Keratinocyte (primary cell): ENCODE results near the gene PRKAR1B. TPM values are rescaled to one million over a fixed set of nuclear protein-coding genes. Genes with fewer than 3 reads are reported as not detected.

Experiments used
- DNase-seq: peaks from one replicate; pipeline ENCODE4 v3.0.0-alpha.2; 2011; ENCODE audit warnings: low read depth, missing footprints, low spot score
- FAIRE-seq: peaks from 2 replicates; lab custom pipeline; 2011; peaks lifted over from hg19 to GRCh38; lab: Jason Lieb, UNC
- H2AFZ ChIP-seq: 2 replicates; pipeline ENCODE4 v1.6.0; 2012; ENCODE audit warnings: low read length, control low read depth, inconsistent platforms; ENCODE audit not compliant: control insufficient read depth
- H3K27ac ChIP-seq: 2 replicates; pipeline ENCODE4 v1.5.1; 2011; ENCODE audit warnings: low read length; ENCODE audit not compliant: control insufficient read depth, insufficient read depth
- H3K27me3 ChIP-seq: 3 replicates; pipeline ENCODE4 v1.6.0; 2011; ENCODE audit warnings: low read length; ENCODE audit not compliant: control insufficient read depth, insufficient read depth; ENCODE audit errors: extremely low read depth
- H3K36me3 ChIP-seq, 2 experiments: 2 replicates in 1 of 2; 3 replicates in 1 of 2; pipeline ENCODE4 v1.5.1; 2011; ENCODE audit warnings: low read length in 2 of 2, mild to moderate bottlenecking in 1 of 2; ENCODE audit not compliant: control insufficient read depth in 2 of 2, insufficient read depth in 2 of 2; ENCODE audit errors: extremely low read depth in 1 of 2
- H3K4me1 ChIP-seq: 3 replicates; pipeline ENCODE4 v1.5.1; 2011; ENCODE audit warnings: low read length; ENCODE audit not compliant: control insufficient read depth, insufficient read depth; ENCODE audit errors: extremely low read depth
- H3K4me2 ChIP-seq: 3 replicates; pipeline ENCODE4 v1.6.0; 2011; ENCODE audit warnings: low read depth, low read length; ENCODE audit not compliant: control insufficient read depth, insufficient read depth; ENCODE audit errors: extremely low read depth
- H3K4me3 ChIP-seq, 3 experiments: fragments of 200-600 bp in 1 of 3; sonication (generic) in 1 of 3; 2 replicates in 2 of 3; 3 replicates in 1 of 3; pipeline ENCODE4 v1.5.1; 2011 to 2016; ENCODE audit warnings: low read length in 3 of 3, mild to moderate bottlenecking in 3 of 3, control low read depth in 2 of 3, inconsistent platforms in 1 of 3, low read depth in 1 of 3, mixed read lengths in 1 of 3, mixed run types in 1 of 3, moderate library complexity in 1 of 3; ENCODE audit not compliant: control insufficient read depth in 2 of 3, insufficient read depth in 2 of 3; ENCODE audit errors: extremely low read depth in 1 of 3
- H3K79me2 ChIP-seq: 2 replicates; pipeline ENCODE4 v1.6.0; 2012; ENCODE audit warnings: low read length; ENCODE audit not compliant: control insufficient read depth, insufficient read depth
- H3K9ac ChIP-seq: 3 replicates; pipeline ENCODE4 v1.6.0; 2011; ENCODE audit warnings: low read length; ENCODE audit not compliant: control insufficient read depth, insufficient read depth; ENCODE audit errors: extremely low read depth
- H3K9me1 ChIP-seq: 3 replicates; pipeline ENCODE4 v1.6.0; 2011; ENCODE audit warnings: low read length; ENCODE audit not compliant: control insufficient read depth, insufficient read depth; ENCODE audit errors: extremely low read depth
- H3K9me3 ChIP-seq: 2 replicates; pipeline ENCODE4 v1.5.1; 2012; ENCODE audit warnings: low read depth, low read length; ENCODE audit not compliant: control insufficient read depth
- H4K20me1 ChIP-seq: 3 replicates; pipeline ENCODE4 v1.6.0; 2011; ENCODE audit warnings: low read length; ENCODE audit not compliant: control insufficient read depth, insufficient read depth; ENCODE audit errors: extremely low read depth
- CTCF ChIP-seq, 3 experiments: IDR thresholded peaks in 1 of 3; conservative IDR thresholded peaks in 1 of 3; optimal IDR thresholded peaks in 1 of 3; 2 replicates in 2 of 3; 3 replicates in 1 of 3; pipeline versions ENCODE3 to v1.5.1; 2011; ENCODE audit warnings: low read length in 3 of 3, mild to moderate bottlenecking in 3 of 3, moderate library complexity in 2 of 3, control low read depth in 1 of 3, inconsistent platforms in 1 of 3; ENCODE audit not compliant: insufficient read depth in 2 of 3; ENCODE audit errors: extremely low read depth in 1 of 3
- EZH2 ChIP-seq: IDR thresholded peaks from one replicate; pipeline ENCODE4 v1.6.1; 2012; ENCODE audit warnings: inconsistent platforms, mild to moderate bottlenecking, low read length, moderate library complexity
- dilution Hi-C: fragments of 300-500 bp; cut with MboI; formaldehyde crosslinking; loops from one replicate; pipeline ENCODE4 v1.7.0; 2020; ENCODE audit warnings: low sequenced_read_pairs; ENCODE audit not compliant: extremely low pct_ligation_motif_present
- polyA plus RNA-seq, 5 experiments: library from polyadenylated mRNA; depleted of rRNA in 3 of 5; stranded (reverse) in 3 of 5; stranded (forward) in 1 of 5; unstranded in 1 of 5; fragments of >200 nt; gene quantifications; 1 replicate in 1 of 5; 2 replicates in 3 of 5; 3 replicates in 1 of 5; pipeline versions ENCODE4 v1.2.1 to v1.2.3, GENCODE V29; 2011 to 2012; ENCODE audit warnings: missing spikeins in 2 of 5, low read depth in 1 of 5, low replicate concordance in 1 of 5

The PRKAR1B gene
- polyA plus RNA-seq, 1 donor (not counting 4 experiments of a cell fraction or from before 2014, with no cell fraction given), result 10.8 TPM

DNA sequence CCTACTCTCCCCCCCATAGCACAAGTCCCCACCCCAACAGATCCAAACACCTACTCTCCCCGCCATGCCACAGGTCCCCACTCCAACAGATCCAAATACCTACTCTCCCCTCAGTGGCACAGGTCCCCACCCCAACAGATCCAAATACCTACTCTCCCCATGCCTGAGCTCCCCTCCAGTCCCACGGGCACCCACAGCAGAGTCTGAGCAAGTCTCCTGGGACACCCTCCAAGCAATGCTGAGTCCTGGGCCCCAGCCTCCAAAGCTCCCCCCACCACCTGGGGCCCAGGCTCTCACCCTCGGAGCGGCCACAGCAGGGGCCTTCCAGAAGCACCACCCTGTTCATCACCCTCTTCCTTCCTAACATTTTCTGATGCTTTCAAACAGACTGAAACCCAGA lies 64.5 kb downstream of the PRKAR1B start:
- Histone ChIP-seq H3K9ac (no peak overlapping the region), H3K4me2 (no peak overlapping the region), H3K9me3 (no peaks in the 10 kb centered on the region), H4K20me1 (no peaks in the 10 kb centered on the region), H3K36me3 (peaks cover 0 to 2% of the 10 kb centered on the region in 2 experiments), H3K4me3 (no peak overlapping the region), H3K9me1 (no peaks in the 10 kb centered on the region), H3K27me3 (no peaks in the 10 kb centered on the region), H2AFZ (no peak overlapping the region), H3K4me1 (no peaks in the 10 kb centered on the region), H3K27ac (no peak overlapping the region), H3K79me2 (no peaks in the 10 kb centered on the region)
- dilution Hi-C loops, result no loop called here
- TF ChIP-seq EZH2, result no peak
- TF ChIP-seq CTCF (optimal IDR thresholded peaks at IDR 0.05 in 1 of 3, IDR thresholded peaks at IDR 0.05 in 1 of 3, conservative IDR thresholded peaks at IDR 0.05 in 1 of 3; ENCODE audit: extremely low read depth in 1 of 3, insufficient read depth in 2 of 3, low read length in 3 of 3), result no peak
- DNase-seq, result no peak
- FAIRE-seq, result no peak

DNA sequence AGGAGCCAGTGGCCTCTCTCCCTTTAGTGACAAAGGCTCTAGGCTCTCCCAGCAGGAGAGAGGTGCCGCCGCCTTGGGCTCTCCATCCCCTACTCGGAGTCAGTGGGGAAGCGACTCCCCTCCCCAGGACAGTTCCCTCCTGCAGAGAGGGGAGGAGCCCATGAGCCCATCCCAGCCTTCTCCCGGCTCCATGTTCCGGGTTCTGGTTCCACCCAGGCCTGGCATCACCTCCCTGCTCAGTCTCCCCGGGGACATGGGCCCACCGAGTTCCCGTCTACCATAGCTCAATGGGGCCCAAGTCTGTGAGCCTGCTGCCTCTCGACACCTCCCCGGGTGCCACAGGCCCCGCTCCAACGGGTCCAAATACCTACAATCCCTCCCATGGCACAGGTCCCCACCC lies 67.1 kb downstream of the PRKAR1B start:
- TF ChIP-seq EZH2, result no peak
- TF ChIP-seq CTCF (optimal IDR thresholded peaks at IDR 0.05 in 1 of 3, IDR thresholded peaks at IDR 0.05 in 1 of 3, conservative IDR thresholded peaks at IDR 0.05 in 1 of 3; ENCODE audit: extremely low read depth in 1 of 3, insufficient read depth in 2 of 3, low read length in 3 of 3), result no peak
- H3K79me2 ChIP-seq, result no peaks in the 10 kb centered on the region
- H3K9me3 ChIP-seq, result no peaks in the 10 kb centered on the region
- no peaks in the 10 kb centered on the region for H3K27me3 ChIP-seq
- no peaks in the 10 kb centered on the region for H3K4me1 ChIP-seq
- H2AFZ ChIP-seq, result no peak overlapping the region
- no peaks in the 10 kb centered on the region for H3K9me1 ChIP-seq
- H3K9ac ChIP-seq, result no peak overlapping the region
- FAIRE-seq, result no peak
- H3K4me3 ChIP-seq, result no peak overlapping the region
- no peaks in the 10 kb centered on the region for H3K36me3 ChIP-seq
- DNase-seq, result no peak
- no peaks in the 10 kb centered on the region for H4K20me1 ChIP-seq
- H3K4me2 ChIP-seq, result no peak overlapping the region
- H3K27ac ChIP-seq, result no peak overlapping the region
- dilution Hi-C loops, result no loop called here
